Panc1 (cell line): ENCODE measurements around the gene TMEM273. TPM values are rescaled to one million over a fixed set of nuclear protein-coding genes. Genes with fewer than 3 reads are reported as not detected.

Experiments
- ATAC-seq: fragments of 200-7000 bp; cut with Tn5 transposase; 2 replicates; pipeline ENCODE4 v1.9.1; 2020; ENCODE audit warnings: mild to moderate bottlenecking, moderate library complexity
- BruUV-seq: library from RNA; stranded (reverse); fragments of 400-500 nt; replicated peaks from 2 replicates; lab custom pipeline; 2021; lab: Mats Ljungman, UMichigan
- CTCF ChIA-PET: fragments of 300-600 bp; sonication (Branson Sonifier 250); formaldehyde crosslinking; loops from one replicate; lab custom pipeline; 2022; ENCODE audit warnings: antibody characterized with exemption; lab: Charles Lee
- POLR2A ChIA-PET: fragments of 300-600 bp; sonication (Branson Sonifier 250); formaldehyde crosslinking; loops from one replicate; lab custom pipeline; 2022; ENCODE audit warnings: antibody characterized with exemption; lab: Charles Lee
- DNase-seq: peaks from one replicate; pipeline ENCODE4 v3.0.0-alpha.2; 2010; ENCODE audit warnings: low read depth, low spot score
- H3K27ac ChIP-seq: 2 replicates; pipeline ENCODE4 v1.5.1; 2011; ENCODE audit warnings: mild to moderate bottlenecking, low read length, inconsistent platforms
- H3K27me3 ChIP-seq: fragments of 200-500 bp; sonication (Bioruptor generic); 2 replicates; pipeline ENCODE4 v1.6.0; 2014; ENCODE audit warnings: low read length, inconsistent platforms; ENCODE audit not compliant: control insufficient read depth, insufficient read depth
- H3K36me3 ChIP-seq: fragments of 200-500 bp; sonication (Bioruptor generic); 2 replicates; pipeline ENCODE4 v1.5.1; 2014; ENCODE audit warnings: inconsistent platforms, mild to moderate bottlenecking, low read length, moderate library complexity; ENCODE audit not compliant: control insufficient read depth, insufficient read depth
- H3K4me1 ChIP-seq: 2 replicates; pipeline ENCODE4 v1.5.1; 2011; ENCODE audit warnings: inconsistent platforms, mild to moderate bottlenecking, low read length, moderate library complexity; ENCODE audit not compliant: control insufficient read depth, insufficient read depth
- H3K4me3 ChIP-seq, 2 experiments: 2 replicates each; pipeline ENCODE4 v1.5.1; 2011 to 2012; ENCODE audit warnings: low read depth in 2 of 2, low read length in 2 of 2, mild to moderate bottlenecking in 2 of 2, inconsistent platforms in 1 of 2, moderate library complexity in 1 of 2
- H3K9me3 ChIP-seq: fragments of 200-500 bp; sonication (Bioruptor generic); 2 replicates; pipeline ENCODE4 v1.5.1; 2014; ENCODE audit warnings: low read depth, mild to moderate bottlenecking, inconsistent platforms, low read length, moderate library complexity; ENCODE audit not compliant: control insufficient read depth, insufficient read depth
- POLR2AphosphoS5 ChIP-seq: IDR thresholded peaks from 2 replicates; pipeline ENCODE4 v1.6.1; 2012; ENCODE audit warnings: mild to moderate bottlenecking, low read depth, low read length, moderate library complexity
- SIN3A ChIP-seq: IDR thresholded peaks from 2 replicates; pipeline ENCODE4 v1.6.1; 2012; ENCODE audit warnings: low read depth, mild to moderate bottlenecking, low read length, moderate library complexity, borderline replicate concordance; ENCODE audit not compliant: insufficient read depth
- TCF7L2 ChIP-seq: IDR thresholded peaks from 2 replicates; pipeline ENCODE4 v1.6.1; 2011; ENCODE audit warnings: mild to moderate bottlenecking, low read depth, low read length, inconsistent platforms
- in situ Hi-C: cut with HindIII; loops from 2 replicates; pipeline ENCODE4 v1.10.0; 2016; ENCODE audit warnings: low sequenced_read_pairs, low pct_unique_long_range_greater_than_20kb
- intact Hi-C: fragments of 100-400 bp; cut with micrococcal nuclease; formaldehyde crosslinking; loops from one replicate; pipeline ENCODE4 v1.10.0; 2022; ENCODE audit not compliant: unreplicated experiment
- total RNA-seq: library from RNA; stranded (reverse); gene quantifications from one replicate; pipeline ENCODE4 v1.2.1, GENCODE V29; 2021; ENCODE audit not compliant: unreplicated experiment
- TF ChIP-seq, protein P1 (sequence below), 2 experiments: IDR thresholded peaks; 2 replicates each; pipeline ENCODE4 v1.6.1; 2011 to 2012; ENCODE audit warnings: low read depth in 2 of 2, control low read depth in 1 of 2, low read length in 1 of 2, mild to moderate bottlenecking in 1 of 2, moderate library complexity in 1 of 2; ENCODE audit not compliant: insufficient read depth in 1 of 2
- TF ChIP-seq, protein P2 (sequence below): fragments of 450-650 bp; IDR thresholded peaks from 2 replicates; pipeline ENCODE4 v1.5.1; 2017; ENCODE audit warnings: mild to moderate bottlenecking

TMEM273 gene
- total RNA-seq, 1 experiment from 2014 or later: 0.23 TPM

GRCh38 chr10:49230004-49230403 lies 41.8 kb upstream of the TMEM273 start:
- H3K4me1 ChIP-seq: no peaks in the 10 kb centered on the region

GRCh38 chr10:49228677-49229076 lies 40.5 kb upstream of the TMEM273 start:
- BruUV-seq: no TSS peak
- TF ChIP-seq SIN3A: no peak
- TF ChIP-seq, protein P1, sequence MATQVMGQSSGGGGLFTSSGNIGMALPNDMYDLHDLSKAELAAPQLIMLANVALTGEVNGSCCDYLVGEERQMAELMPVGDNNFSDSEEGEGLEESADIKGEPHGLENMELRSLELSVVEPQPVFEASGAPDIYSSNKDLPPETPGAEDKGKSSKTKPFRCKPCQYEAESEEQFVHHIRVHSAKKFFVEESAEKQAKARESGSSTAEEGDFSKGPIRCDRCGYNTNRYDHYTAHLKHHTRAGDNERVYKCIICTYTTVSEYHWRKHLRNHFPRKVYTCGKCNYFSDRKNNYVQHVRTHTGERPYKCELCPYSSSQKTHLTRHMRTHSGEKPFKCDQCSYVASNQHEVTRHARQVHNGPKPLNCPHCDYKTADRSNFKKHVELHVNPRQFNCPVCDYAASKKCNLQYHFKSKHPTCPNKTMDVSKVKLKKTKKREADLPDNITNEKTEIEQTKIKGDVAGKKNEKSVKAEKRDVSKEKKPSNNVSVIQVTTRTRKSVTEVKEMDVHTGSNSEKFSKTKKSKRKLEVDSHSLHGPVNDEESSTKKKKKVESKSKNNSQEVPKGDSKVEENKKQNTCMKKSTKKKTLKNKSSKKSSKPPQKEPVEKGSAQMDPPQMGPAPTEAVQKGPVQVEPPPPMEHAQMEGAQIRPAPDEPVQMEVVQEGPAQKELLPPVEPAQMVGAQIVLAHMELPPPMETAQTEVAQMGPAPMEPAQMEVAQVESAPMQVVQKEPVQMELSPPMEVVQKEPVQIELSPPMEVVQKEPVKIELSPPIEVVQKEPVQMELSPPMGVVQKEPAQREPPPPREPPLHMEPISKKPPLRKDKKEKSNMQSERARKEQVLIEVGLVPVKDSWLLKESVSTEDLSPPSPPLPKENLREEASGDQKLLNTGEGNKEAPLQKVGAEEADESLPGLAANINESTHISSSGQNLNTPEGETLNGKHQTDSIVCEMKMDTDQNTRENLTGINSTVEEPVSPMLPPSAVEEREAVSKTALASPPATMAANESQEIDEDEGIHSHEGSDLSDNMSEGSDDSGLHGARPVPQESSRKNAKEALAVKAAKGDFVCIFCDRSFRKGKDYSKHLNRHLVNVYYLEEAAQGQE (IDR thresholded peaks at IDR 0.05; ENCODE audit: insufficient read depth in 1 of 2, low read depth in 2 of 2, low read length in 1 of 2): no peak
- TF ChIP-seq, protein P2, sequence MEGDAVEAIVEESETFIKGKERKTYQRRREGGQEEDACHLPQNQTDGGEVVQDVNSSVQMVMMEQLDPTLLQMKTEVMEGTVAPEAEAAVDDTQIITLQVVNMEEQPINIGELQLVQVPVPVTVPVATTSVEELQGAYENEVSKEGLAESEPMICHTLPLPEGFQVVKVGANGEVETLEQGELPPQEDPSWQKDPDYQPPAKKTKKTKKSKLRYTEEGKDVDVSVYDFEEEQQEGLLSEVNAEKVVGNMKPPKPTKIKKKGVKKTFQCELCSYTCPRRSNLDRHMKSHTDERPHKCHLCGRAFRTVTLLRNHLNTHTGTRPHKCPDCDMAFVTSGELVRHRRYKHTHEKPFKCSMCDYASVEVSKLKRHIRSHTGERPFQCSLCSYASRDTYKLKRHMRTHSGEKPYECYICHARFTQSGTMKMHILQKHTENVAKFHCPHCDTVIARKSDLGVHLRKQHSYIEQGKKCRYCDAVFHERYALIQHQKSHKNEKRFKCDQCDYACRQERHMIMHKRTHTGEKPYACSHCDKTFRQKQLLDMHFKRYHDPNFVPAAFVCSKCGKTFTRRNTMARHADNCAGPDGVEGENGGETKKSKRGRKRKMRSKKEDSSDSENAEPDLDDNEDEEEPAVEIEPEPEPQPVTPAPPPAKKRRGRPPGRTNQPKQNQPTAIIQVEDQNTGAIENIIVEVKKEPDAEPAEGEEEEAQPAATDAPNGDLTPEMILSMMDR: no peak
- TF ChIP-seq TCF7L2: no peak
- no peak for TF ChIP-seq POLR2AphosphoS5
- Histone ChIP-seq H3K4me3 (no peak overlapping the region), H3K4me1 (no peaks in the 10 kb centered on the region), H3K36me3 (no peaks in the 10 kb centered on the region), H3K27me3 (no peaks in the 10 kb centered on the region; the same call in 1 of the 2 replicates), H3K9me3 (no peaks in the 10 kb centered on the region), H3K27ac (no peak overlapping the region)
- intact Hi-C loops (no loop called here), in situ Hi-C loops (no loop called here)
- no peak for ATAC-seq
- DNase-seq: no peak
- ChIA-PET CTCF (interaction anchor here (0.6 kb wide), 1 partner anchor 647 kb away, joined by 7 read pairs; no protein-coding TSS in a partner anchor), POLR2A (no interaction called here)

More at GRCh38 chr10:49230004-49230403, 41.8 kb upstream of the TMEM273 start:
- no TSS peak for BruUV-seq
- Histone ChIP-seq H3K27ac (no peak overlapping the region), H3K36me3 (no peaks in the 10 kb centered on the region), H3K9me3 (no peaks in the 10 kb centered on the region), H3K27me3 (no peaks in the 10 kb centered on the region; the same call in 1 of the 2 replicates), H3K4me3 (no peak overlapping the region)
- DNase-seq (no peak), ATAC-seq (no peak)
- intact Hi-C loops (no loop called here), in situ Hi-C loops (no loop called here)
- POLR2A ChIA-PET: no interaction called here
- CTCF ChIA-PET: no interaction called here
- TF ChIP-seq, protein P1 (IDR thresholded peaks at IDR 0.05; ENCODE audit: insufficient read depth in 1 of 2, low read depth in 2 of 2, low read length in 1 of 2): no peak
- TF ChIP-seq SIN3A (no peak), POLR2AphosphoS5 (no peak), TCF7L2 (no peak)
- TF ChIP-seq, protein P2: no peak
